Measurements from ENCODE around the gene DUSP6. TPM values are rescaled to one million over a fixed set of nuclear protein-coding genes. Genes with fewer than 3 reads are reported as not detected.
A peak's percentile ranks its signal among the peaks of the same experiment; 100 is the strongest.

The DUSP6 gene
- total RNA-seq, 1 donor from 2014 or later, result 51.1 TPM

GRCh38 chr12:89363582-89363981 is 11.3 kb upstream of the DUSP6 start:
- H3K27ac ChIP-seq, result no peak overlapping the region
- TF ChIP-seq, protein P1, sequence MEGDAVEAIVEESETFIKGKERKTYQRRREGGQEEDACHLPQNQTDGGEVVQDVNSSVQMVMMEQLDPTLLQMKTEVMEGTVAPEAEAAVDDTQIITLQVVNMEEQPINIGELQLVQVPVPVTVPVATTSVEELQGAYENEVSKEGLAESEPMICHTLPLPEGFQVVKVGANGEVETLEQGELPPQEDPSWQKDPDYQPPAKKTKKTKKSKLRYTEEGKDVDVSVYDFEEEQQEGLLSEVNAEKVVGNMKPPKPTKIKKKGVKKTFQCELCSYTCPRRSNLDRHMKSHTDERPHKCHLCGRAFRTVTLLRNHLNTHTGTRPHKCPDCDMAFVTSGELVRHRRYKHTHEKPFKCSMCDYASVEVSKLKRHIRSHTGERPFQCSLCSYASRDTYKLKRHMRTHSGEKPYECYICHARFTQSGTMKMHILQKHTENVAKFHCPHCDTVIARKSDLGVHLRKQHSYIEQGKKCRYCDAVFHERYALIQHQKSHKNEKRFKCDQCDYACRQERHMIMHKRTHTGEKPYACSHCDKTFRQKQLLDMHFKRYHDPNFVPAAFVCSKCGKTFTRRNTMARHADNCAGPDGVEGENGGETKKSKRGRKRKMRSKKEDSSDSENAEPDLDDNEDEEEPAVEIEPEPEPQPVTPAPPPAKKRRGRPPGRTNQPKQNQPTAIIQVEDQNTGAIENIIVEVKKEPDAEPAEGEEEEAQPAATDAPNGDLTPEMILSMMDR (IDR thresholded peaks at IDR 0.05), result no peak
- no peak for TF ChIP-seq POLR2AphosphoS5 (IDR thresholded peaks at IDR 0.05; ENCODE audit: insufficient read depth in 1 of 2, low read depth in 1 of 2)
- no peaks in the 10 kb centered on the region for H3K36me3 ChIP-seq
- DNase-seq (ENCODE audit: extremely low spot score in 2 of 2), result no peak
- no peaks in the 10 kb centered on the region for H3K9me3 ChIP-seq
- intact Hi-C loops (cut with DNase I), result no loop called here
- H3K4me3 ChIP-seq, result no peak overlapping the region
- H3K4me1 ChIP-seq, result no peaks in the 10 kb centered on the region
- no peaks in the 10 kb centered on the region for H3K27me3 ChIP-seq

DNA sequence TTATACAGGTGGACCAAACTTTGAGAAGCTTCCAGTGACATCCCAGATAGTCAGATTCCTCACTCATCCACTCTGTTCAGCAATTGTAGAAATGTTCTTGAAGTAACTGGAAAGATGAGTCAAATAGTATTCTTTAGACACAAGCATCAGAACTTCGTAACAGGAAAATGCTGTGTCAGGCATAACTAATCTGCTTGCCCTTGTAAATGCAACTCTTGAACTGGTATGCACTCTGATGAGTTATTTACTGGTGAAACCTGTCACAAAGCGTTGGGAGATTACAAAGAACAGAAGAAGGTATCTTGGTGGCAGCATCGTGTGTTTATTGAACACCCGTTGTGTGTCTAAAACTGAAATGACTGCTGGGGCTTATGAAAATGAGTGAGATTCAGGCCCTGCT is 10.8 kb upstream of the DUSP6 start:
- intact Hi-C loops (cut with DNase I), result no loop called here
- Histone ChIP-seq H3K9me3 (no peaks in the 10 kb centered on the region), H3K27ac (peak overlapping the region; percentile 41)

GRCh38 chr12:89359615-89360014 is 7.3 kb upstream of the DUSP6 start:
- intact Hi-C loops (cut with DNase I), result no loop called here
- no peaks in the 10 kb centered on the region for H3K27me3 ChIP-seq
- H3K4me3 ChIP-seq, result no peak overlapping the region
- no peaks in the 10 kb centered on the region for H3K36me3 ChIP-seq
- no peak for DNase-seq (ENCODE audit: extremely low spot score in 2 of 2)
- H3K4me1 ChIP-seq, result peaks cover 13% of the 10 kb centered on the region
- H3K9me3 ChIP-seq, result no peaks in the 10 kb centered on the region
- TF ChIP-seq, protein P1 (IDR thresholded peaks at IDR 0.05), result no peak
- TF ChIP-seq POLR2A (IDR thresholded peaks at IDR 0.05), result no peak
- no peak for TF ChIP-seq POLR2AphosphoS5 (IDR thresholded peaks at IDR 0.05; ENCODE audit: insufficient read depth in 1 of 2, low read depth in 1 of 2)
- no peak overlapping the region for H3K27ac ChIP-seq

More for the DNA sequence above, 10.8 kb upstream of the DUSP6 start:
- Histone ChIP-seq H3K36me3 (no peaks in the 10 kb centered on the region), H3K4me3 (no peak overlapping the region), H3K27me3 (no peaks in the 10 kb centered on the region), H3K4me1 (no peaks in the 10 kb centered on the region)
- TF ChIP-seq POLR2AphosphoS5 (IDR thresholded peaks at IDR 0.05; ENCODE audit: insufficient read depth in 1 of 2, low read depth in 1 of 2), result peak in 1 of 2 donors; percentile 82
- TF ChIP-seq POLR2A (IDR thresholded peaks at IDR 0.05), result no peak
- TF ChIP-seq, protein P1 (IDR thresholded peaks at IDR 0.05), result no peak
- no peak for DNase-seq (ENCODE audit: extremely low spot score in 2 of 2)

- Histone ChIP-seq H3K4me1 (peaks cover 18% of the 10 kb centered on the region), H3K36me3 (no peaks in the 10 kb centered on the region), H3K27ac (no peak overlapping the region), H3K9me3 (no peaks in the 10 kb centered on the region), H3K4me3 (no peak overlapping the region), H3K27me3 (no peaks in the 10 kb centered on the region)
- intact Hi-C loops (cut with DNase I), result no loop called here
- TF ChIP-seq, protein P1 (IDR thresholded peaks at IDR 0.05), result no peak
- TF ChIP-seq POLR2A (IDR thresholded peaks at IDR 0.05) (no peak), POLR2AphosphoS5 (IDR thresholded peaks at IDR 0.05; ENCODE audit: insufficient read depth in 1 of 2, low read depth in 1 of 2) (no peak)
- no peak for DNase-seq (ENCODE audit: extremely low spot score in 2 of 2)
These were observed 6.5 kb upstream of the DUSP6 start for GRCh38 chr12:89358805-89359204.

DNA sequence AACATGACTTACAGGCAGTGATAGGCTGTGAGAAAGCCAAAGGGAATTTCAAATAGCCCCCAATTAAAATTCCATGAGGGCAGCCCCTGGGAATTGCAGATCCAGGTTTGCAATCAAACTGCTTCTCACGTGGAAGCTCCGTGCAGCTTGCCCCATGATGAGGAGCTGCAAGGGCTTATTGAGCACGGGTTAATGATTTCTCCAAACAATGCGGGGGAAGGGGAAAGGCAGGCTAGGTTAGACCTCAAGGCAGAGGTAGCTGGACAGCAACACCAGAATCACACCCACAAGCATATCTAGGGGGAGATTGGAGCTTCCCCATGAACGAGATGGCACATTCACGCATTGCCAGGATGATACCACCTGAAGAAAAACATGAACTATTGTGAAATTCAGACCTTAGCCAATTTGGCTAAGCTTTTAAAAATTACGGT is 5.0 kb upstream of the DUSP6 start:
- no peak overlapping the region for H3K4me3 ChIP-seq
- no peak for TF ChIP-seq POLR2AphosphoS5 (IDR thresholded peaks at IDR 0.05; ENCODE audit: insufficient read depth in 1 of 2, low read depth in 1 of 2)
- TF ChIP-seq POLR2A (IDR thresholded peaks at IDR 0.05), result no peak
- TF ChIP-seq, protein P1 (IDR thresholded peaks at IDR 0.05), result no peak
- no peaks in the 10 kb centered on the region for H3K27me3 ChIP-seq
- H3K36me3 ChIP-seq, result no peaks in the 10 kb centered on the region
- H3K9me3 ChIP-seq, result no peaks in the 10 kb centered on the region
- intact Hi-C loops (cut with DNase I), result no loop called here
- no peak overlapping the region for H3K27ac ChIP-seq
- DNase-seq (ENCODE audit: extremely low spot score in 2 of 2), result no peak
- peaks cover 18% of the 10 kb centered on the region for H3K4me1 ChIP-seq
